Peyer's patch (tissue), 4 donors: ENCODE data around the gene ACTRT3.

Source experiments
- POLR2A ChIP-seq, 2 donors: fragments of 450-650 bp; IDR thresholded peaks; one replicate each; pipeline ENCODE4 v1.5.1; 2017; ENCODE audit warnings: antibody characterized with exemption in 2 of 2, mild to moderate bottlenecking in 2 of 2, moderate library complexity in 2 of 2
- TF ChIP-seq, protein P1 (sequence below), 6 experiments: fragments of 450-650 bp in 4 of 6; fragments of 200-600 bp in 2 of 6; sonication (generic) in 1 of 6; IDR thresholded peaks; one replicate each; pipeline ENCODE4 v1.5.1; 2017 to 2019; ENCODE audit warnings: antibody characterized with exemption in 6 of 6, mild to moderate bottlenecking in 3 of 6, moderate library complexity in 1 of 6

DNA sequence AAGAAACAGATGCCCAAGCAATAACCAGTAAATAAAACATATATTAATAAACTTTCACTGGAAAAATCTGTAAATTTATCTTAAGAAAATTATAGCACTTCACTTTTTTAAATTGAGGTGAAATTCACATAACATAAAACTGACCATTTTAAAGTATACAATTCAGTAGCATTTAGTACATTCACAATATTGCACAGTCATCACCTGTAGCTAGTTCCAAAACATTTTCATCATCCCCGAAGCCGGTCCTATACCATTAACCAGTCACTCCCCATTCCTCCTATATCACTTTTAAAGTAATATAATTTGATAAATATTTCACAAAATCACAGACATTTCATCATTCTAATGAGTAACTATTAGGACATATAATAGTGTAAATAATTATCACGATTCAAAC lies 35.3 kb upstream of the ACTRT3 start:
- TF ChIP-seq, protein P1, sequence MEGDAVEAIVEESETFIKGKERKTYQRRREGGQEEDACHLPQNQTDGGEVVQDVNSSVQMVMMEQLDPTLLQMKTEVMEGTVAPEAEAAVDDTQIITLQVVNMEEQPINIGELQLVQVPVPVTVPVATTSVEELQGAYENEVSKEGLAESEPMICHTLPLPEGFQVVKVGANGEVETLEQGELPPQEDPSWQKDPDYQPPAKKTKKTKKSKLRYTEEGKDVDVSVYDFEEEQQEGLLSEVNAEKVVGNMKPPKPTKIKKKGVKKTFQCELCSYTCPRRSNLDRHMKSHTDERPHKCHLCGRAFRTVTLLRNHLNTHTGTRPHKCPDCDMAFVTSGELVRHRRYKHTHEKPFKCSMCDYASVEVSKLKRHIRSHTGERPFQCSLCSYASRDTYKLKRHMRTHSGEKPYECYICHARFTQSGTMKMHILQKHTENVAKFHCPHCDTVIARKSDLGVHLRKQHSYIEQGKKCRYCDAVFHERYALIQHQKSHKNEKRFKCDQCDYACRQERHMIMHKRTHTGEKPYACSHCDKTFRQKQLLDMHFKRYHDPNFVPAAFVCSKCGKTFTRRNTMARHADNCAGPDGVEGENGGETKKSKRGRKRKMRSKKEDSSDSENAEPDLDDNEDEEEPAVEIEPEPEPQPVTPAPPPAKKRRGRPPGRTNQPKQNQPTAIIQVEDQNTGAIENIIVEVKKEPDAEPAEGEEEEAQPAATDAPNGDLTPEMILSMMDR (IDR thresholded peaks at IDR 0.05): no peak
- TF ChIP-seq POLR2A (IDR thresholded peaks at IDR 0.05): no peak
